Gastroesophageal sphincter (tissue), 4 donors: Measurements from ENCODE around the gene PPP1R37. TPM values are rescaled to one million over a fixed set of nuclear protein-coding genes. Genes with fewer than 3 reads are reported as not detected.

Source experiments
- ATAC-seq: fragments of 150-250 bp; one replicate; pipeline ENCODE4 v1.9.1; 2016; ENCODE audit warnings: mild to moderate bottlenecking, moderate library complexity
- H3K27ac ChIP-seq, 4 donors: fragments of 200-600 bp; sonication (generic) in 3 of 4; 1 replicate in 3 of 4; 2 replicates in 1 of 4; pipeline ENCODE4 v1.5.1; 2016 to 2019
- H3K27me3 ChIP-seq: fragments of 200-600 bp; sonication (generic); one replicate; pipeline ENCODE4 v1.5.1; 2019
- H3K36me3 ChIP-seq, 2 donors: fragments of 200-600 bp; sonication (generic); one replicate each; pipeline ENCODE4 v1.5.1; 2019; ENCODE audit warnings: control low read depth in 1 of 2
- H3K4me1 ChIP-seq, 3 donors: fragments of 200-600 bp; sonication (generic); 1 replicate in 2 of 3; 2 replicates in 1 of 3; pipeline ENCODE4 v1.5.1; 2016 to 2019; ENCODE audit warnings: control low read depth in 2 of 3
- H3K4me3 ChIP-seq, 2 donors: fragments of 200-600 bp; sonication (generic); one replicate each; pipeline ENCODE4 v1.5.1; 2019; ENCODE audit warnings: mild to moderate bottlenecking in 1 of 2, moderate library complexity in 1 of 2
- H3K9me3 ChIP-seq, 3 donors: fragments of 200-600 bp; sonication (generic); one replicate each; pipeline ENCODE4 v1.5.1; 2017 to 2019; ENCODE audit warnings: control low read depth in 2 of 3
- CTCF ChIP-seq, 4 experiments: fragments of 200-600 bp in 2 of 4; fragments of 450-650 bp in 2 of 4; sonication (generic) in 1 of 4; IDR thresholded peaks; one replicate each; pipeline ENCODE4 v1.5.1; 2017 to 2019; ENCODE audit warnings: antibody characterized with exemption in 4 of 4, mild to moderate bottlenecking in 2 of 4, moderate library complexity in 2 of 4
- EP300 ChIP-seq: sonication (generic); formaldehyde crosslinking; IDR thresholded peaks from one replicate; pipeline ENCODE4 v1.6.1; 2017; ENCODE audit warnings: antibody characterized with exemption, mild to moderate bottlenecking
- POLR2A ChIP-seq, 2 donors: fragments of 450-650 bp; IDR thresholded peaks; one replicate each; pipeline ENCODE4 v1.6.1; 2017; ENCODE audit warnings: antibody characterized with exemption in 2 of 2, mild to moderate bottlenecking in 2 of 2, moderate library complexity in 1 of 2
- POLR2AphosphoS5 ChIP-seq: sonication (generic); formaldehyde crosslinking; IDR thresholded peaks from one replicate; pipeline ENCODE4 v1.6.1; 2017; ENCODE audit warnings: antibody characterized with exemption
- WGBS, 2 donors: methylation state at CpG; one replicate each; pipeline ENCODE4 v1.1.5; 2018; ENCODE audit warnings: low coverage in 1 of 2; 5-methylcytosine and 5-hydroxymethylcytosine counted together
- total RNA-seq, 4 donors: library from RNA; depleted of rRNA; stranded (reverse); fragments of >200 nt; gene quantifications; one replicate each; pipeline ENCODE4 v1.1.0, GENCODE V29; 2016

PPP1R37 gene
- total RNA-seq, 4 donors from 2014 or later = 22.6 to 51.4 (median 24.6) TPM

- no peaks in the 10 kb centered on the region for H3K27me3 ChIP-seq
- H3K9me3 ChIP-seq = no peaks in the 10 kb centered on the region
- 0% methylated on average over 16 to 21 of the region's 61 CpGs for WGBS, 2 donors
- peaks cover 0 to 61% (median 16%) of the 10 kb centered on the region in 3 donors for H3K4me1 ChIP-seq
- TF ChIP-seq CTCF (IDR thresholded peaks at IDR 0.05) (peak in 3 of 4 experiments; percentile 22 to 50 (median 45)), EP300 (no peak), POLR2A (IDR thresholded peaks at IDR 0.05) (peak; percentile 34 to 44)
- peak within 1 kb of the TSS; percentile 56 to 76 for H3K4me3 ChIP-seq
- H3K27ac ChIP-seq = peak within 1 kb of the TSS in 3 of 4 donors; percentile 70 to 74 (median 73)
- peaks cover 0 to 24% of the 10 kb centered on the region in 2 donors for H3K36me3 ChIP-seq
- ATAC-seq = peak; percentile 78
Measured at GRCh38 chr19:45079063-45079910, 13.7 kb upstream of the PPP1R37 start, which contains the start of gene GEMIN7. TSS of gene GEMIN7 (plus strand) at chr19:45079260. CDS start at chr19:45090115, 10,855 bp downstream.

GRCh38 chr19:45079911-45080370, 13.0 kb upstream of the PPP1R37 start:
- H3K9me3 ChIP-seq = no peaks in the 10 kb centered on the region
- peaks cover 0 to 30% of the 10 kb centered on the region in 2 donors for H3K36me3 ChIP-seq
- H3K27ac ChIP-seq = peak overlapping the region in 3 of 4 donors; percentile 70 to 74 (median 73)
- H3K4me3 ChIP-seq = peak overlapping the region; percentile 56 to 76
- 18% methylated on average over 3 of the region's 6 CpGs; no CpG with 5 or more reads in 1 of the 2 donors for WGBS, 2 donors
- no peak for ATAC-seq
- no peaks in the 10 kb centered on the region for H3K27me3 ChIP-seq
- no peak for TF ChIP-seq POLR2A (IDR thresholded peaks at IDR 0.05)
- TF ChIP-seq CTCF (IDR thresholded peaks at IDR 0.05) = no peak
- no peak for TF ChIP-seq POLR2AphosphoS5
- TF ChIP-seq EP300 = no peak
- peaks cover 0 to 57% (median 16%) of the 10 kb centered on the region in 3 donors for H3K4me1 ChIP-seq

- Histone ChIP-seq H3K27me3 (no peaks in the 10 kb centered on the region), H3K4me3 (no peak overlapping the region), H3K4me1 (peaks cover 0 to 34% (median 9%) of the 10 kb centered on the region in 3 donors), H3K9me3 (no peaks in the 10 kb centered on the region), H3K27ac (no peak overlapping the region), H3K36me3 (peaks cover 0 to 48% of the 10 kb centered on the region in 2 donors)
- TF ChIP-seq CTCF (IDR thresholded peaks at IDR 0.05) = no peak
- TF ChIP-seq POLR2AphosphoS5 = no peak
- TF ChIP-seq POLR2A (IDR thresholded peaks at IDR 0.05) = no peak
- TF ChIP-seq EP300 = no peak
- ATAC-seq = no peak
- WGBS, 2 donors = 91 to 100% methylated on average over 2 to 5 of the region's 5 CpGs
Measured at GRCh38 chr19:45082170-45082569, 10.8 kb upstream of the PPP1R37 start.

GRCh38 chr19:45086480-45086879, 6.5 kb upstream of the PPP1R37 start:
- WGBS, 2 donors = 94 to 100% methylated on average over 1 to 4 of the region's 4 CpGs
- no peak overlapping the region for H3K4me3 ChIP-seq
- TF ChIP-seq POLR2A (IDR thresholded peaks at IDR 0.05) (no peak), POLR2AphosphoS5 (no peak), CTCF (IDR thresholded peaks at IDR 0.05) (no peak), EP300 (no peak)
- peaks cover 0 to 16% (median 6%) of the 10 kb centered on the region in 3 donors for H3K4me1 ChIP-seq
- peaks cover 0 to 70% of the 10 kb centered on the region in 2 donors for H3K36me3 ChIP-seq
- H3K27ac ChIP-seq = no peak overlapping the region
- no peaks in the 10 kb centered on the region for H3K9me3 ChIP-seq
- no peak for ATAC-seq
- H3K27me3 ChIP-seq = no peaks in the 10 kb centered on the region
